ENCODE results near the gene PP2D1.
A peak's percentile ranks its signal among the peaks of the same experiment; 100 is the strongest.

- TF ChIP-seq POLR2A (IDR thresholded peaks at IDR 0.05; ENCODE audit: low read length): peak; percentile 72
- TF ChIP-seq GATA1 (IDR thresholded peaks at IDR 0.05; ENCODE audit: low read depth, low read length): no peak
Measured at GRCh38 chr3:20041197-20041780, 29.2 kb upstream of the PP2D1 start.

Measured in erythroblast (primary cell).